HG03571 (cell line): ENCODE results near the gene SMPD4.
A peak's percentile ranks its signal among the peaks of the same experiment; 100 is the strongest.
"Not testable (repeated sequence)": the region's sequence is repeated elsewhere in the genome, so short reads cannot be mapped to it uniquely, and the experiment has no call there.

ENCODE experiments used
- ATAC-seq: cut with Tn5 transposase; IDR thresholded peaks from one replicate; pipeline ENCODE4 v1.9.1; 2021; ENCODE audit not compliant: unreplicated experiment

SMPD4 gene

DNA sequence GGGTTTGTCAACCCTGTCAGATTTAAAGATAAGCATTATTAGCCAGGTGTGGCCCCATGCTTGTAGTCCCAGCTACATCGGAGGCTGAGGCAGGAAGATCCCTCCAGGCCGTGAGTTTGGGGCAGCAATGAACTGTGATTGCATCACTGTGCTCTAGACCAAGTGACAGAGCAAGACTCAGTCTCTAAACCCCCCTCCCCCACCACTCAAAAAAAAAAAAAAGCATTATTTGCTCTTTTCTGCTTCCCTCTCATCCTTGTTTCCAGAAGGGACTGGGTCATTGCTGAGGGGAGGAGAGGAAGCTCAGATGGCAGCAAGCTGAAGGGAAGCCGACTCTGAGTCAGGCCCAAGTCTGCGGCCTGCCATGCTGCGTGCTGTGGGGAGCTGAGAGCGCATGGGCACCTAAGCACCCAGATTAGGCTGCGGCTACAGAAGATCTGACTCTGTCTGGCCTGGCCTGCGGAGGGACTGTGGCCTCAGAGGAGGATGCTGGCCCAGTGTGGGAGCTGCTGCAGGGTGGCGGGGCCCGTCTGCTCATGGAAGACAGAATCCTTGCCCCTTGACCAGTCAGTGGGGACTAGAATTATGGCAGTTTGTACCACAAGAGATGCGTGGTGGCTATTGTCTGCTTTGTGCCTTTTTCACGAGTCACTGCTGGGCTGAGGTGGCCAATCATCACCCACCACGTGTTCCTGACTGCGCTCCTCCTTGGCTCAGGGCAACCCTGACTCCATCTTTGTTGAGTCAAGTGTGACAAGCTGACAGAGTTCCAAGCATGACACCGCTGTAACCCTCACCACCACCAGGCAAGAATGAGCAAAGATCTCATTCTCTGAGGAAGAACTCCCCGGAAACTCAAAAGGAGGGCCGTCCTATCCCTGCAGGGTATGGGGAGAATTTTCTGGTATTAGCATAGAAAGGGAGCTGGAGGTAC lies 6.7 kb upstream of the SMPD4 start:
- not testable (repeated sequence) for ATAC-seq

DNA sequence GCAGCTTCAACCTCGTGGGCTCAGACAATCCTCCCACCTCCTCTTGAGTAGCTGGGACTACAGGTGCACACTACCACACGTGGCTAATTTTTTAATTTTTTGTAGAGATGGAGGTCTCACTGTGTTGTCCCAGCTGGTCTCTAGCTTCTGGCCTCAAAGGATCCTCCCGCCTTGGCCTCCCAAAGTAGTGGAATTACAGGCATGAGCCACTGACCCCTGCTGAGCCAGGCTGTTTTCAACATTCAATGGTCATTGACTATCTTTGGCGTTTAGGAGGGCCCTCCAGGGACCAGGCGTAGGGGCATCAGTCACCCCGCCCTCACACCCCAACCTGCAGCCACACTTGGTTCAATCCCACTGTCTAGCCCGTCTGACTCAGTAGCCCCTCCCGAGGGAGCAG lies 5.9 kb upstream of the SMPD4 start:
- ATAC-seq, result no peak

DNA sequence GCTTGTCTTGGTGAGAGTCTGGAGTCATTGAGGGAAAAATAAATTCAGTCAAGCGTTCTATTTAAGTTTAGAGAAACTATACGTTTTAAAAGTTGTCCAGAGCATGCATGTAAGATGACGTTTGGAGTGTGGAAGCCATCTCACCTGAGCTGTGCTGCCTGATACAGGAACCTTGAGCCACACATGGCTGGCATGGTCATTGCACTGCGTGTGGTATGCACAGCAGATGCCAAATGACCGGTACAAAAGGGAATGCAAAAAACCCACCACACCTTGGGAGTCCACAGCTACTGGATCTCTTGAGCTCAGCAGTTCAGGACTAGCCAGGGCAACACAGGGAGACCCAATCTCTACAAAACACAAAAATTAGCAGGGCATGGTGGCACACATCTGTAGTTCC lies 5.0 kb upstream of the SMPD4 start:
- ATAC-seq, result no peak

DNA sequence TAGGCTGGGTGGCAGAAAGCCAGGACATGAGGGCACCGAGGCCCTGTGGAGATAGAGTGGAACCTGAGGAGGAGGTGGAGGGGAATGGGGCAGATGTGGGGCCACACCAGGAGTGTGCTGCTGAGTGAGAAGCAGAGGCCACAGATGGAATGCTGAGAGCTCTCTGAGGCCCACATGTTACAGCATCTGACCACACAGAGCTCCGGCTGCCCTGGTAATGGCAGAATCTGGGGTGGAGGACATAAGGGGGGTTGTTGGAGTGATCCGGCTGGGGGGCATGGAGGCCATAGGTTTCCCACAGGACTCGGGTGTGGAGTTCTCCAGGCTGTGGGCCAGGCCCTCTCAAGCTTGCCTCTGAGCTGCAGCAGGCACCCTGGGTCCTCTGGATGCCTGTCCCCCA lies 4.5 kb upstream of the SMPD4 start:
- no peak for ATAC-seq

DNA sequence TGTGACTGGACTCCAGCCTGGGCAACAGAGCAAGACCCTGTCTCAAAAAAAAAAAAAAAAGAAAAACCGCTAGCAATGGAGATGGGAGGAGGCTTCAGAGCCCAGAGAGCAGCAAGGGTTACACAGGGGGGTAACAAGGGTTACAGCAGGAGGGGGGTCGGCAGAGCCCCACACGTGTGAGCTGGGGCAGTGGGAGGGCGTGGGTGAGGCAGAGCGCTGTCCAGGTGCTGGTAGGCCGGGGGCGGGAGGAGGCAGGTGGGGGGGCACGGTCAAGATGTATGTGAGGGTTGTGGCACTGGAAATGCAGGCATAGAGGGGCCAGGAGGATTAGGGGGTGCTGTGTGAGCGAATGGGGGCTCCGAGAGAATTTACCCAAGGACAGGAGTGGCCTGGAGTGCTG lies 4.0 kb upstream of the SMPD4 start:
- ATAC-seq, result no peak

DNA sequence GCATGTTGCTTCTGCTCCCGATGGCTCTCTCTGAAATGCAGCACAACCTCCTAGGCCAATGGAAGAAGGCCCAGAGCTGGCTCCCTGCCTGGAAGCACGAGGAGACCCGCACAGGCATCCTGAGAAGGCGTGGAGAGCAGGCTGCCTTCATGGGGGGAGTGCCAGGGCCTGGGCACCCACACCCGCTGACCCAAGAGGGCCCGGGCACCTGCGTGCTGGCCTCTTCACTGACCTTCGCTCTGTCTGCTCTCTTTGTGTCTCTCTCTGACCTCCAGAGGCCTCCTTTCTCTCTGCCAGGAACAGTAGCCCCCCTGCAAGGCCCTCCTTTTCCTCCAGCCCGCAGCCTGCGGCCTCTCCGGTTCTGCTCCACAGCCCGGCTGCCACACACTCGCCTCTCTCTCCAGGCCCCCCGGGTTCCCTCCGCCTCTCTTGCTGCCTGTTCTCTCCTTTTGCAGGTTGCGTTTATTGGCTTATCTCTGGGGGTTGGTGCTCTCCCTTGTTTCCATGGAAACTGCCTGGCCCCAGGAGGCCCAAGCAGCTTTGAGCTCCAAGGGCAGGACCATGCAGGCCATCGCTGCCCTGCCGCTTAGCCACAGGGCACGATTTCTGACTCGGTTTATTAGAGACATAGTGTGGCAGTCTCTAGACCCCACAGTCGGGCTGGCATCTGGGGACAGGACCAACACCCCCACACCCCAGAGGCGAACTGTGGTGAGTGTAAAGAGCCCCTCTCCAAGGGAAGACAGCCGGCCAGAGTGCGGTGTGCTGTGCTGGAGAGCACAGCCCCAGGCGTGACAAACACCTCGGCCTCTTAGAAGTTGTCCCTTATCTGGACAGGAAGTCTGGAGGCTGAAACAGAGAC lies 2.3 kb upstream of the SMPD4 start:
- ATAC-seq, result no peak

DNA sequence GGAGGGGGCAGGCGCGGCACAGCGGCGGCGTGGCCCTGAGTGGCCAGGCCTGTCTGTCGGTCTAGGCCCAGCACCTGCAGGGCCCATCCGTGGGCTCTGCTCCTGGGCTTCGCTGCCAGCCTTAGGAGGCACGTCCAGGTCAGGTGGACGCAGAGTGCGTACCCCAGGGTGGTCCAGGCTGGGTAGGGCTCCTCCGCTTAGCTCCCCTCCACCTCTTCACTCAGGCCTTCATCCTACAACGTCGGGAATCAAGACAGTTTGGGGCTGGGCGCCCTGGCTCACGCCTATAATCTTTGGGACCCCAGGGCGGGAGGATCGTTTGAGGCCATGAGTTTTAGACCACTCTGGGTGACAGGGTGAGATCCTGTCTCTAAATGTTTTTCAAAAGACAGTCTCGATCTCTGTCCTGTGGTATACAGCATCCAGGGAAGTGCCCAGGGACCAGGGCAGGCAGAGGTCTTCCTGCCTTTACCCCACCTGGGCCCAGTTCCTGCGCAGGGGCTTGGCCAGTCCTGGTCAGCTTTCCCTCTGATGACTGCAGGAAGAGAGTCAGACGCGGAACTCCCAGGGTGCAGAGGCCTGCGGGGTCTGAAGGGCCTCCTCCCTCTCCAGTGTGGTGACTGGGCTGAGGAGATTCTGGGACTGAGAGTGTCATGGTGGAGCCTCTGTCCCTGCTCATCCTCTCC lies 1.6 kb upstream of the SMPD4 start:
- ATAC-seq, result not testable (repeated sequence)

DNA sequence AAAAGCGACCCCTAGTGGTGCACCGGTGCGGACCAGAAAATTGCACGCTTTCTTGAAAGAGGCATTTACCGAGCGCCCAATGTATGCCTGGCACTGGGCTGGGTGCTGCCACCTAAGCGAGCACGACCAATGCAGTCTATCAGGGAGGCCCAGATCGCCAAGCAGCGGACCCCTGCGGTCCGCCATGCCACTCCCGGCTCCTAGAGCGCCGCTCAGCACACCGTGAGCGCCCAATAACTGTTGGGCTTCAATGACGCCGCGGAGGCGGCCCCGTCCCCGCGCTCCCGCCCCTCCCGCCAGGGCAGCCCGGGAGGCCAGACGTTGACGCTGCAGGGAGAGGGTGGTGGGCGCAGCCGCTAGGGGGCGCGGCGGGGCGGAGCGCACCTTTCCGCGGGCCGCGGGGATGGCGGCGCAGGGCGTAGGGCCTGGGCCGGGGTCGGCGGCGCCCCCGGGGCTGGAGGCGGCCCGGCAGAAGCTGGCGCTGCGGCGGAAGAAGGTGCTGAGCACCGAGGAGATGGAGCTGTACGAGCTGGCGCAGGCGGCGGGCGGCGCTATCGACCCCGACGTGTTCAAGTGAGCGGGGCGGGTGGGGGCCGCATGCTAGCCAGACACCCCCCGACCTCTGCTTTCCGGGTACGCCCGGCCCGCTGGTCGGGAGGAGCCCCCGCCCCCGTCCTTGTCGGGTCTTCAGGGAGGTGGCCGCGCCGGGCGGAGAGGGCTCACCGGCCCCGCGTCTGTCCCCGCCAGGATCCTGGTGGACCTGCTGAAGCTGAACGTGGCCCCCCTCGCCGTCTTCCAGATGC lies 679 bp upstream of the SMPD4 start, which contains the start of gene MZT2B:
TSS of gene MZT2B (plus strand) at position 383 of the 803 bp plus-strand sequence. CDS start at position 404, 21 bp downstream.
- ATAC-seq, result peak; percentile 86

DNA sequence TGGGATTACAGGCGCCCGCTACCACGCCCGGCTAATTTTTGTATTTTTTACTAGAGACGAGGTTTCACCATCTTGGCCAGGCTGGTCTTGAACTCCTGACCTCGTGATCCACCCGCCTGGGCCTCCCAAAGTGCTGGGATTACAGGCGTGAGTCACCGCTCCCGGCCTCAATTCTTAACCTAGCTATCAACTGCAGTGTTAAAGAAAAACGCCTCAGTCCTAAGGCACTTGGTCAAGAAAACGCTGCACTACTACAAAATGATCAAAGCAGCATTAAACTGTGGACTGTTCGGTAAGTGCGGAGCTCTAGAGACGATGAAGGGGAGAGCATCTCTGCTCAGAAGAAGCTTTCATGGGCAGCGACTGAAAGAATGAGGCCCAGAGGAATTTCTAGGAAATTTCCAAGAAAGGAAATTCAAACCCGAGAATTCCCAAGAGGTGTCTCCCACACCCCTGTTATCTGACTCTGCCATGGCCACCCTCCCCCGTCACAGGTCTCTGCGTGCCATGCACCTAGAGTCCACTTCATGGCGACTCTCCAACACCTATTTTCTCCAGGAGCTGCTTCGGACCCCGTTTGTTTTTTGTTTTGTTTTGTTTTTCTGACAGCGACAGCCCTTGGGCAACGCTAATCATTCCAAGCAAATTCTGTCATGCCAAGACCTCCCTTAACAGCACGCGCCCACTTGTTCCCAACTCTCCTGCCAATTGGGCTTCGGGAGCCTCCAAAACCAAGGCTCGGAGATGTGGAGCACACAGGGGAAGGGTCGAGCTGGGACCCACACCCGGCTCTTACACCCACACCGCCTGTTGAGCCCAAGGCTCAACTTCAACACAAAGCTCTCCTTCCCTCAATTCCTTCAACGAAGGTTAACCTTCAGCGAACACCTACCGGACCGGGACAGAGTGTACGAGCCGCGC lies 738 bp downstream of the SMPD4 start:
- not testable (repeated sequence) for ATAC-seq

DNA sequence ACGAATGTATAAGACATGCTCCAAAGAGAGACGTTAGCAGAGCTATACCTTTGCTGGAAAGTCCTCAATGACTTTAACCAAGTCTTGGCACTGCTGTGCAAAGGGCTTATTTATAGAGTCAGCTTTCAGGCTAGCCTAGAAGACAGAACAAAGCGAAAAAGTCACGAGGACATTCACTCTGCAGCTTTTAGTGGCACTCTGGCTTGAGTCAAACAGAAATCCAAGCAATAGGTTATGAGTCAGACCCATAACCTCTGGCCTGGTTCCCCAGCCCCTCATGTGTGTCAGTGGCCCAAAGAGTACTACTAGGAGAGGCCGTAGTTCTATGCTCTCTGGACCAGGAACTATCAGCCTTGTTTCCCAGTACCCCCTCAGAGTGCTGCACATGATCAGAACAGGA lies 6.5 kb downstream of the SMPD4 start:
- ATAC-seq, result not testable (repeated sequence)

DNA sequence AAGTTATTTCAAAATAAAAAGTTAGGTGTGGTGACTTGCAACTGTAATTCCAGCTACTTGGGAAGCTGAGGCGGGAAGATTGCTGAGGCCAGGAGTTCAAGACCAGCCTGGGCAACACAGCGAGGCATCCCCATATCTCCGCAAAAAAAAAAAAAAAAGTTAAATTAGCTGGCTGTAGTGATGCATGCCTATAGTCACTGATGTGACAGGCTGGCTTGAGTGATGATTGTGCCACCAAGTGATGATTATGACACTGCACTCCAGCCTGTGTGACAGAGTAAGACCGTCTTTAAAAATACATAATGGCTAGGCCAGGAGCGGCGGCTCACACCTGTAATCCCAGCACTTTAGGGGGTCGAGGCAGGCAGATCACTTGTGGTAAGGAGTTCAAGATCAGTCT lies 11.5 kb downstream of the SMPD4 start:
- ATAC-seq, result no peak

DNA sequence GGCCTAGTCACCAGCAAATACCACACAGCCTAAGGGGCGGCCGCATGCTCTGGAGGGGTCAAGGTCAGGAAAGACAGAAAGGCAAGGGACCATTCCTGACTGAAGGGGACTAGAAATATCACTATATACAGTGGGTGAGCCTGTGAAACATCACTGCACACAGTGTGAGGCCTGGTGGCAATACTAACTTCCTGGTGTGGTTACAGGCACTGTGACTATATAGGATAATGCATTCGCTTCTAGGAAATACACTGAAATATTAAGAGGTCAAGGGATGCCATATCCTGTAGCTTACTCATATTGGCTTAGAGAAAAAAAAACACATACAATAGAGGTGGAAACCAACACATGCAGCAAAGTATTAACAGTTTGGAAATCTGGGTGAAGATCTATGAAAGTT lies 12.2 kb downstream of the SMPD4 start:
- ATAC-seq, result not testable (repeated sequence)

DNA sequence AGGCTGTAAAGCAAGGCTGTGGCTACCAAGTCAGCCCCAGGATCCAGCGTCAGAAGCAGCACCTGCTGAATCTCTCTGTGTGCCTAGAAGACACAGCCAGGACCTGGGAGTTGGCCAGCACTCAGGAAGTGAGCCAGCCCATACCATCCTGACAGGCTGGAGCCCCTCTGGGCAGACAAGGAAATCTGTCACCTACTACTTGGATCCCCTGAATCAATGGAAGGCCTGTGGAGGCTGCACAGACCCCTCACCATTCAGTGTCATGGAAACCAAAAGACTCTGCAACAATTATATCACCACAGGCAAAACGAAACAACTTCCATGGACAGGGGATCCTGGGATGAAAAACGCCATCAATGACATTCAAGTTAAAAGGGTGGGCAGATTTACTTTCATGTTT lies 14.8 kb downstream of the SMPD4 start:
- ATAC-seq, result not testable (repeated sequence)

DNA sequence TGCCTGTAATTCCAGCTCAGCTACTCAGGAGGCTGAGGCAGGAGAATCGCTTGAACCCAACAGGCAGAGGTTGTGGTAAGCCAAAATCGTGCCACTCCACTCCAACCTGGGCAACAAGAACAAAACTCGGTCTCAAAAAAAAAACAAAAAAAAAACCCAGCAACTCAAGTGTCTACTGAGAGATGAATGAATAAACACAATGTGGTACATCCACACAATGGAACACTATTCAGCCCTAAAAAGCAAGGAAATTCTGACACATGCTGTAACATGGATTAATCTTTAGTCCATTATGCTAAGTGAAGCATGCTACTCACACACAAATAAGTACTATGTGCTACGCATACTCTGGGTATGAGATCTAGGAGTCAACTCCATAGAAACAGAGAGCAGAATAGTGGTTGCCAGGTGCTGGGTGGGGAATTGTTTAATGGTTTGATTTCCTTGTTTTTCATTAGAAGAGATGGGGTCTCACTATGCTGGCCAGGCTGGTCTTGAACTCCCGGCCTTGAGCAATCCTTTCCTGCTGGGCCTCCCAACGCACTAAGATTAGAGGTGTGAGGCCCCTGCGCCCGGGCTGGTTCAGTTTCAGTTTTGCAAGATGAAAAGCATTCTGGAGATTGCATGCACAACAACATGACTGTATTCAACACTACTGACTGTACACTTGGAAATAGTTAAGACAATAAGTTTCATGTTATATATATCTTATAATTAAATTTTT lies 15.9 kb downstream of the SMPD4 start:
- ATAC-seq, result no peak

DNA sequence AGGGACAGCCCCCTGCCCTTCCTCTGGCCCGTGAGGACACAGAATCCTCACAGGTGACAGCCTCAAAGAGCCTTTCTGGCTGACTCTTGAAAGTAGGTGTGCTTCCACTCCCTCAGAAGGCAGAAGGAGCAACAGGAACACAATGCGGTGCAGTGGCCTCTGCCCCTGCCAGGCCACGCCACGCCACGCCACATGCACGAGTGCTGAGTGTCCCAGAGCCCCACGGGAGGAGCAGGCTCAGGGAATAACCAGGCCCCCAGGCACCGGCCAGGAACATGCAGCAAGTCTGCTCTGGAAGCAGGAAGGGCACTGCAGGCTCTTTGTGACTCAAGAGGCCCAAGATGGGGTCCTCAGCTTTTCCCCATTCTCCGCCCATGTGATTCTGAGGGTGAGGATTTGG lies 18.4 kb downstream of the SMPD4 start:
- ATAC-seq, result no peak

DNA sequence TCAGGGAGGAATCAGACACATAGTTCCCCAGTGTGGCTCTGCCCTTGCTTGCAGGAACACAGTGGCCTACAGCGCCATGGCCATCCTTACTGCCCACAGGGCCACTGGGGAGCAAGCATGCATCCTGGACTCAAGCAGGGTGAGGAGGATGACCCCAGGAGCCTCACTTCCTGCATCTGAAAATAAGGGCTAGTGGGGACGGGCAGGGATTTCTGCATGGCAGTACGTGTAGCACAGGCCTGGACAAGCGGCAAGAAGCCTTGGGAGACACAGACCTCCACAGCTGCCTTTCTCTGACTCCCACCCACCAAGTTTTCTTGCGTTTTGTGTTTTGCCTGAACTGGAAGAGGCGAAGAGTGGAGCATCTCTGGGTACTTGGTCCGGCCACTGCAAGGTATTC lies 18.9 kb downstream of the SMPD4 start:
- ATAC-seq, result not testable (repeated sequence)

DNA sequence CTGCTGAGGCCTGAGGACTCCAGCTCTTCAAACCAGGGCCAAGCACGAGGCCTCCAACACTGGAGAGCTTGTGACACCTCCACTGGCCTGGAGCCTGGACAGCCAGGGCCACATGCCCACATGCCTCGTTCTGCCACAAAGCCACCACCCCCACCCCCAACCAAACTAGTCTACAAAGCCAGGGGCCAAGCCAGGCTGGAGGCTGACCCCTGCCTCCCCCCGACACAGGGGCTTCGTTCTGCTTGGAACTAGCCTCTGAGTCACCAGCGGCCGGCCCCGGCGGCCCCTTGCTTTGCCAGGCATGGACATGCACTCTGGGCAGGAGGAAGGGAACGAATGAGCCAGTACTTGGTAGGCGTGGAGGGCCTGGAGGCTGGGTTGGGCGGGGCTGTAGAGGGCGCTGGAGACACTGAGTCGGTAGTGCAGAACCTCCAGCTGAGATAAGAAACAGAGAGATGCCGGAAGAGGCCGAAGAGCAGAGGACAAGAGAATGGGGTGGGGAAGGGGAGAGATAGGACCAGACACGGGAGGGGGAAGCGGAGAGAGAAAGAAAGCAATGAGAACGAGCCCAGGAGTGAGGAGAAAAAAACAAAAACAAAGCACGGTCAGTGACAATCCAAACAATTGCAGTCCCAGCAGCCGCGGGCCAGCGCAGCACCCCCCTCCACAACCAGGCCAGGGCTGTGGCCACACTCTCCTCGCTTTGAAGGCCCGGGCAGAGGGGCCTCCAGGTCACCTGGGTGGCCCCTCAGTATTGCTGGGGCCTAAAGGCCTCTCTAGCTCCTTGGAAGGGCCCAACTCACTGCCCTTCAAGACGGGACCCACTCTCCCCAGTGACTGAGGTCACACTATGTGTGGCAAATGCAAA lies 20.3 kb downstream of the SMPD4 start:
- not testable (repeated sequence) for ATAC-seq

DNA sequence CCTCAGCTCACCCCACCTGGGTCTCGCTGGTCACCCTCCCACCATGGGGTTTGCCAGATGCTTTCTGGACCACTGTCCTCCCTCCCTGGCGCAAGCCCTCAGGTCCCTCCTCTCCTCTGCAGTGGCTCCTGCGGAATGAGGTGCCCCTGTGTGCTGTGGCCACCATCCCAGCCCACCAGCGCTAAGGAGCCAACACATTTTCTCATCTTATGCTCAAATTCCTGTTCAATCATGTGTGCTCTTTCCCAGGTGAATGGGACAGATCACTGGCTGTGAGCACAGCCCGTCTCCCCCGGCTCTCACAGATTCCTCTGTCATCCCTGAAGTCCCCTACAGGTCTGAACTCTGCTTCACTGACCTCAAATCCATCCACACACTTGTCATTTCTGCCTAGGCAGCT lies 21.3 kb downstream of the SMPD4 start:
- ATAC-seq, result no peak
